ENCODE data around the gene EZR.

DNA sequence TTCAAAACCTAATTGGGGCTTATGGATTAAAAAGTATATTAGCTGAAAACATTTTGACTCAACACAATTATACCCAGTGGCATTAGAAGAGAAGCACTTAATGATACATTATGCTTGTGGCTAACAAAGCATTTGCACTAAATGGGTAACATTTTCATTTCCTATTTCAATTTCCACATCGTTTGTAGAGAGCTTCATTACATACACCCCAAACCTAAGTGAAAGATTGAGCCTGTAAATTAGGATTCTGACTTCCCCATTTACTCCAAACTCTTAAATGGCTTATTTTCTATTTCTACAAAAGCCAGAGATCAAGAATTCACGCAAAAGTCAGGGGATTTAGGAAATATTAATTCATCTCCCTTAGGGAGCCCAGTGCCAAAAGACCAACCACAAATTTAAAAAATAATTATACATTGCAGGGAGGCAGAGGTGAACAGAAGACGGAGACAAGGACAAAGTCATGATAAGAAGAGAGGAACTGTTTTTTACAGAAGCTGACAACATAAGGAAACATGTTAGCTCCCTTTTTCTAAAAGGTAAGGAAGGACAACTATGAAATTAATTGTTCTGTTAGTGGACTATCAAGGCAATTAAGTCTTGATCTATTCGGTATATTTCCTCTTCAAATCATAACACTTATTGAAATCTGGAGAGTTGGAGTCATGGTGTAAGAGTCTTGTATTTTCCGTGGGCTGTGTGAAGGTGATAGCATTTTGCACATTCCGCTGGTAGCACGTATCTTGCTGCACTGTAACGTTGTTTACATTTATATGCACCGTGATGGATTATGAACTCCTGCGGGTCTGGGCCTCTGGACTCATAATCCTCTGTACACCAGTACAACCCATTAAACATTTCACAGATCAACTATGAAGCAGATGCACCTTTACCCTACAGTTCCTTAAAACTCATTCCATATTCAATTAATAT lies 24.8 kb upstream of the EZR start:
- TF ChIP-seq POLR2A (IDR thresholded peaks at IDR 0.05) (no peak), CTCF (IDR thresholded peaks at IDR 0.05) (no peak)

Measured in esophagus squamous epithelium (tissue), 4 donors.